IgD-negative memory B cell (primary cell): Measurements from ENCODE around the gene MMGT1. TPM values are rescaled to one million over a fixed set of nuclear protein-coding genes. Genes with fewer than 3 reads are reported as not detected.
A peak's percentile ranks its signal among the peaks of the same experiment; 100 is the strongest.
"Not testable (repeated sequence)": the region's sequence is repeated elsewhere in the genome, so short reads cannot be mapped to it uniquely, and the experiment has no call there.

Experiments used
- H3K27ac Mint-ChIP-seq, 3 donors: one replicate each; pipeline ENCODE4 v1.8.0; 2020 to 2022; ENCODE audit warnings: mild to moderate bottlenecking in 3 of 3, mixed read lengths in 3 of 3, moderate library complexity in 1 of 3
- H3K27me3 Mint-ChIP-seq: one replicate; pipeline ENCODE4 v1.8.0; 2021; ENCODE audit warnings: mixed read lengths
- H3K36me3 Mint-ChIP-seq: one replicate; pipeline ENCODE4 v1.8.0; 2020; ENCODE audit warnings: mild to moderate bottlenecking, mixed read lengths
- H3K4me1 Mint-ChIP-seq, 3 donors: one replicate each; pipeline ENCODE4 v1.8.0; 2020 to 2022; ENCODE audit warnings: mixed read lengths in 3 of 3, mild to moderate bottlenecking in 1 of 3
- H3K4me3 Mint-ChIP-seq, 4 donors: one replicate each; pipeline ENCODE4 v1.8.0; 2020 to 2022; ENCODE audit warnings: mild to moderate bottlenecking in 4 of 4, mixed read lengths in 4 of 4, moderate library complexity in 3 of 4
- H3K9me3 Mint-ChIP-seq, 3 donors: one replicate each; pipeline ENCODE4 v1.8.0; 2020 to 2021; ENCODE audit warnings: mixed read lengths in 3 of 3, mild to moderate bottlenecking in 1 of 3
- polyA plus RNA-seq: library from polyadenylated mRNA; unstranded; fragments of 300-500 nt; fragmentation: Illumina TruSeq; gene quantifications from one replicate; pipeline ENCODE4 v1.2.3, GENCODE V29; 2021

MMGT1 gene
- polyA plus RNA-seq, 1 donor from 2014 or later: 6.1 TPM

- Mint-ChIP-seq H3K9me3 (no peaks in the 10 kb centered on the region), H3K4me1 (peaks cover 16 to 20% (median 16%) of the 10 kb centered on the region in 3 donors), H3K36me3 (no peaks in the 10 kb centered on the region), H3K4me3 (peak overlapping the region in 1 of 4 donors; percentile 30), H3K27ac (no peak overlapping the region), H3K27me3 (peaks cover 2% of the 10 kb centered on the region)
These were observed 1.6 kb upstream of the MMGT1 start for GRCh38 chrX:135975421-135975820.

GRCh38 chrX:135974279-135974856, 580 bp upstream of the MMGT1 start:
- H3K9me3 Mint-ChIP-seq: no peaks in the 10 kb centered on the region
- H3K27me3 Mint-ChIP-seq: peaks cover 2% of the 10 kb centered on the region
- H3K36me3 Mint-ChIP-seq: no peaks in the 10 kb centered on the region
- H3K4me1 Mint-ChIP-seq: peaks cover 16 to 21% (median 17%) of the 10 kb centered on the region in 3 donors
- peak overlapping the region in 2 of 3 donors; percentile 2 to 22 for H3K27ac Mint-ChIP-seq
- peak overlapping the region; percentile 30 to 86 (median 83) for H3K4me3 Mint-ChIP-seq

- H3K4me1 Mint-ChIP-seq: peaks cover 16 to 21% (median 17%) of the 10 kb centered on the region in 3 donors
- H3K9me3 Mint-ChIP-seq: no peaks in the 10 kb centered on the region
- peak overlapping the region; percentile 80 to 97 (median 92) for H3K27ac Mint-ChIP-seq
- H3K27me3 Mint-ChIP-seq: no peaks in the 10 kb centered on the region
- H3K4me3 Mint-ChIP-seq: peak overlapping the region; percentile 90 to 99 (median 95)
- H3K36me3 Mint-ChIP-seq: no peaks in the 10 kb centered on the region
These were observed 702 bp downstream of the MMGT1 start for GRCh38 chrX:135973025-135973547.

- H3K27me3 Mint-ChIP-seq: no peaks in the 10 kb centered on the region
These were observed 22.5 kb downstream of the MMGT1 start for GRCh38 chrX:135951291-135951690.

GRCh38 chrX:135944486-135944885, 29.3 kb downstream of the MMGT1 start:
- no peaks in the 10 kb centered on the region for H3K27me3 Mint-ChIP-seq
- H3K9me3 Mint-ChIP-seq: no peaks in the 10 kb centered on the region
- no peak overlapping the region for H3K4me3 Mint-ChIP-seq
- peaks cover 5% of the 10 kb centered on the region for H3K36me3 Mint-ChIP-seq
- H3K27ac Mint-ChIP-seq: no peak overlapping the region
- H3K4me1 Mint-ChIP-seq: no peaks in the 10 kb centered on the region

More at GRCh38 chrX:135951291-135951690, 22.5 kb downstream of the MMGT1 start:
- Mint-ChIP-seq H3K36me3 (no peaks in the 10 kb centered on the region), H3K27ac (no peak overlapping the region), H3K9me3 (no peaks in the 10 kb centered on the region), H3K4me3 (no peak overlapping the region), H3K4me1 (no peaks in the 10 kb centered on the region)

- Mint-ChIP-seq H3K36me3 (no peaks in the 10 kb centered on the region), H3K4me3 (no peak overlapping the region), H3K4me1 (no peaks in the 10 kb centered on the region), H3K27me3 (no peaks in the 10 kb centered on the region), H3K27ac (no peak overlapping the region), H3K9me3 (peaks cover 0 to 3% (median 0%) of the 10 kb centered on the region in 3 donors)
These were observed 41.9 kb downstream of the MMGT1 start for GRCh38 chrX:135931644-135932487.

GRCh38 chrX:135927897-135928296, 45.9 kb downstream of the MMGT1 start:
- Mint-ChIP-seq H3K27me3 (no peaks in the 10 kb centered on the region), H3K9me3 (no peaks in the 10 kb centered on the region), H3K27ac (no peak overlapping the region), H3K4me1 (no peaks in the 10 kb centered on the region), H3K4me3 (no peak overlapping the region), H3K36me3 (no peaks in the 10 kb centered on the region)

- Mint-ChIP-seq H3K27ac (no peak overlapping the region), H3K9me3 (no peaks in the 10 kb centered on the region), H3K36me3 (no peaks in the 10 kb centered on the region), H3K4me1 (peaks cover 0 to 1% (median 0%) of the 10 kb centered on the region in 3 donors), H3K4me3 (no peak overlapping the region), H3K27me3 (no peaks in the 10 kb centered on the region)
These were observed 50.4 kb downstream of the MMGT1 start for GRCh38 chrX:135923353-135923752.

- H3K9me3 Mint-ChIP-seq: not testable (repeated sequence)
These were observed 53.3 kb downstream of the MMGT1 start for GRCh38 chrX:135920516-135920915.

GRCh38 chrX:135914404-135914803, 59.4 kb downstream of the MMGT1 start:
- Mint-ChIP-seq H3K9me3 (peaks cover 0 to 2% (median 0%) of the 10 kb centered on the region in 3 donors), H3K4me3 (no peak overlapping the region)

More at GRCh38 chrX:135920516-135920915, 53.3 kb downstream of the MMGT1 start:
- not testable (repeated sequence) for H3K4me1 Mint-ChIP-seq, H3K36me3 Mint-ChIP-seq, H3K4me3 Mint-ChIP-seq, H3K27ac Mint-ChIP-seq, H3K27me3 Mint-ChIP-seq

More at GRCh38 chrX:135914404-135914803, 59.4 kb downstream of the MMGT1 start:
- Mint-ChIP-seq H3K4me1 (no peaks in the 10 kb centered on the region), H3K27me3 (peaks cover 10% of the 10 kb centered on the region), H3K27ac (peak overlapping the region in 1 of 3 donors; percentile 69), H3K36me3 (no peaks in the 10 kb centered on the region)

Other genes starting within 250 kb of the MMGT1 start
- gene CT45A3, start 205.8 kb downstream of the MMGT1 start, polyA plus RNA-seq: not detected
- gene CT45A5, start 188.5 kb downstream of the MMGT1 start, polyA plus RNA-seq: not detected
- not detected for gene CT45A6, start 171.2 kb downstream of the MMGT1 start, polyA plus RNA-seq
- gene CT45A2, start 154.0 kb downstream of the MMGT1 start, polyA plus RNA-seq: not detected
- gene CT45A7, start 136.7 kb downstream of the MMGT1 start, polyA plus RNA-seq: not detected
- gene CT45A8, start 119.5 kb downstream of the MMGT1 start, polyA plus RNA-seq: not detected
- not detected for gene CT45A9, start 102.2 kb downstream of the MMGT1 start, polyA plus RNA-seq
- gene CT45A10, start 80.5 kb downstream of the MMGT1 start, polyA plus RNA-seq: not detected
- gene SAGE1, start 80.3 kb downstream of the MMGT1 start, polyA plus RNA-seq: not detected
- gene SLC9A6, start 11.4 kb upstream of the MMGT1 start, polyA plus RNA-seq: 9.4 TPM
- 10.7 TPM for gene FHL1, start 173.5 kb upstream of the MMGT1 start, polyA plus RNA-seq